GM12892 (cell line): Measurements from ENCODE around the gene ZFYVE21.

Experiments
- POLR2A ChIP-seq: IDR thresholded peaks from 2 replicates; pipeline ENCODE4 v1.6.1; 2011; ENCODE audit warnings: low read depth, low read length, control low read depth
- POLR2AphosphoS5 ChIP-seq: IDR thresholded peaks from 2 replicates; pipeline ENCODE4 v1.6.1; 2011; ENCODE audit warnings: low read depth, low read length, control low read depth
- TAF1 ChIP-seq: IDR thresholded peaks from 2 replicates; pipeline ENCODE4 v1.6.1; 2011; ENCODE audit warnings: low read depth, mild to moderate bottlenecking, control low read depth, low read length, borderline replicate concordance

- no peak for TF ChIP-seq POLR2A
- no peak for TF ChIP-seq POLR2AphosphoS5
- TF ChIP-seq TAF1 = no peak
Observed at GRCh38 chr14:103775506-103775905, 59.9 kb downstream of the ZFYVE21 start.
